Heart left ventricle (tissue), 16 donors: ENCODE results near the gene HDHD2. TPM values are rescaled to one million over a fixed set of nuclear protein-coding genes. Genes with fewer than 3 reads are reported as not detected.

Source experiments
- ATAC-seq, 4 donors: fragments of 200-7000 bp; cut with Tn5 transposase; one replicate each; pipeline ENCODE4 v1.9.1; 2020 to 2022; ENCODE audit warnings: moderate library complexity in 4 of 4, mild to moderate bottlenecking in 3 of 4, moderate number of reproducible peaks in 1 of 4
- DNase-seq, 5 donors: peaks; one replicate each; pipeline ENCODE4 v3.0.0-alpha.2; 2020
- H3K27ac ChIP-seq, 12 donors: fragments of 200-600 bp; sonication (generic) in 4 of 12; one replicate each; pipeline versions ENCODE4 v1.5.0 to v1.8.0; 2016 to 2022; ENCODE audit warnings: mild to moderate bottlenecking in 2 of 12
- H3K27me3 ChIP-seq, 9 donors: fragments of 200-600 bp; sonication (generic) in 2 of 9; one replicate each; pipeline versions ENCODE4 v1.5.1 to v1.8.0; 2016 to 2022; ENCODE audit warnings: mild to moderate bottlenecking in 3 of 9
- H3K36me3 ChIP-seq, 9 donors: fragments of 200-600 bp; sonication (generic) in 2 of 9; one replicate each; pipeline versions ENCODE4 v1.5.0 to v1.8.0; 2018 to 2022; ENCODE audit warnings: mild to moderate bottlenecking in 2 of 9
- H3K4me1 ChIP-seq, 12 donors: fragments of 200-600 bp; sonication (generic) in 4 of 12; one replicate each; pipeline versions ENCODE4 v1.5.0 to v1.8.0; 2016 to 2022; ENCODE audit warnings: mild to moderate bottlenecking in 3 of 12
- H3K4me3 ChIP-seq, 12 donors: fragments of 200-600 bp; sonication (generic) in 4 of 12; one replicate each; pipeline versions ENCODE4 v1.5.0 to v1.8.0; 2017 to 2022; ENCODE audit warnings: mild to moderate bottlenecking in 9 of 12, moderate library complexity in 4 of 12
- H3K9me3 ChIP-seq, 12 donors: fragments of 200-600 bp; sonication (generic) in 4 of 12; one replicate each; pipeline versions ENCODE4 v1.5.0 to v1.8.0; 2016 to 2022; ENCODE audit warnings: mild to moderate bottlenecking in 1 of 12
- POLR2A ChIP-seq, 2 donors: fragments of 450-650 bp; IDR thresholded peaks; one replicate each; pipeline ENCODE4 v1.6.1; 2017; ENCODE audit warnings: antibody characterized with exemption in 2 of 2, mild to moderate bottlenecking in 2 of 2, moderate library complexity in 2 of 2
- WGBS, 4 donors: extraction: QIAGEN DNeasy Blood & Tissue Kit in 2 of 4; methylation state at CpG; one replicate each; pipeline versions ENCODE4 v1.1.5 to v1.1.7; 2013 to 2018; 5-methylcytosine and 5-hydroxymethylcytosine counted together
- intact Hi-C, 10 donors: fragments of 100-400 bp; cut with DNase I; formaldehyde crosslinking; loops; one replicate each; pipeline versions ENCODE4 v1.11.1 to v1.14.2; 2022
- polyA plus RNA-seq, 2 donors: library from polyadenylated mRNA; stranded (reverse); fragments of 200-250 nt; gene quantifications; one replicate each; pipeline ENCODE4 v1.2.3, GENCODE V29; 2013
- total RNA-seq, 9 donors: library from RNA; depleted of rRNA in 2 of 9; stranded (reverse); fragments of >200 nt in 2 of 9; fragmentation: NEBNext Ultra II Directional in 3 of 9; extraction: Animal tissue kit (Norgen Biotek cat#: 25700) in 3 of 9; gene quantifications; one replicate each; pipeline versions ENCODE4 v1.1.0 to v1.2.4, GENCODE V29; 2016 to 2023
- TF ChIP-seq, protein P1 (sequence below), 12 donors: fragments of 200-600 bp; sonication (generic) in 4 of 12; IDR thresholded peaks; one replicate each; pipeline versions ENCODE4 v1.5.0 to v1.8.0; 2018 to 2022; ENCODE audit warnings: antibody characterized with exemption in 12 of 12, mild to moderate bottlenecking in 5 of 12
- donor health status: ischemic (EF 13 %, LVEDD 7.1; RV severe dilation, severe dysfunction).
- donor health status: healthy with polysubstance abuse.
- donor health status: DM: no; HTN: yes; CAD: no.
- donor health status: DM: no; HTN: no; CAD: no.
- donor health status: ischemic (EF 25% LVEDD 6.9; RV normal size, moderate dysfunction).
- donor health status: ischemic (EF 25% LVEDD 5.7; RV mildly dilated, moderate dysfunction).
- donor health status: healthy.
- donor health status: DM: yes; HTN: yes; CAD: no.
- donor health status: ischemic (EF 35%, LVEDD 5.7; RV mildly dilated, moderate dysfunction).
- donor health status: nonischemic (EF 11% LVEDD 7.7; RV severe dilation, severe dysfunction).
- donor health status: DM: yes; HTN: yes; CAD: no.
- donor health status: PGD.
- donor health status: ischemic (EF 29% LVEDD 5.4; RV normal size, mild dysfunction).
- donor health status: nonischemic (EF 23%, LVEDD 6.1; RV moderate dilation, normal function).

The HDHD2 gene
- total and polyA plus RNA-seq, 11 donors: 15.8 to 50.8 (median 38.0) TPM

DNA sequence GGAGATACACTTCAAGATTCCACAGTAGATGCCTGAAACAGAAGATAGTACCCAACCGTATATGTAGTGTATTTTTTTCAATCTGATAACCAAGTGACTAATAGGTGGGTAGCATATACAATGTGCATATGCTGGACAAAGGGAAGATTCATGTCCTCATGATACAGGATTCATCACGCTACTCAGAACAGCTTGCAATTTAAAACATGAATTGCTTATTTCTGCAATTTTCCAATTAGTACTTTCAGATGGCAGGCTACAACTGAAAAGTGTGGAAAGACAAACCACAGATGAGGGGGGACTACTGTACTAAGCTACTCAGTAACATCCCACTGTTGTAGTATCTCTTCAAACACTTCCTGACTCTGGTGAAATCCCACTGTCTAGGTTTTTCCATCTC is 22.2 kb upstream of the HDHD2 start:
- intact Hi-C loops: loop anchor here in 1 of 10 donors (10.0 kb wide), 1 partner anchor 832 kb away; no protein-coding TSS in a partner anchor
- Histone ChIP-seq H3K27me3 (no peaks in the 10 kb centered on the region), H3K4me1 (peaks cover 3 to 39% (median 16%) of the 10 kb centered on the region in 12 donors), H3K9me3 (no peaks in the 10 kb centered on the region), H3K36me3 (no peaks in the 10 kb centered on the region), H3K4me3 (no peak overlapping the region), H3K27ac (no peak overlapping the region)
- no peak for DNase-seq
- WGBS, 4 donors: 70 to 80% (median 75%) methylated on average over 2 of the region's 2 CpGs
- TF ChIP-seq, protein P1, sequence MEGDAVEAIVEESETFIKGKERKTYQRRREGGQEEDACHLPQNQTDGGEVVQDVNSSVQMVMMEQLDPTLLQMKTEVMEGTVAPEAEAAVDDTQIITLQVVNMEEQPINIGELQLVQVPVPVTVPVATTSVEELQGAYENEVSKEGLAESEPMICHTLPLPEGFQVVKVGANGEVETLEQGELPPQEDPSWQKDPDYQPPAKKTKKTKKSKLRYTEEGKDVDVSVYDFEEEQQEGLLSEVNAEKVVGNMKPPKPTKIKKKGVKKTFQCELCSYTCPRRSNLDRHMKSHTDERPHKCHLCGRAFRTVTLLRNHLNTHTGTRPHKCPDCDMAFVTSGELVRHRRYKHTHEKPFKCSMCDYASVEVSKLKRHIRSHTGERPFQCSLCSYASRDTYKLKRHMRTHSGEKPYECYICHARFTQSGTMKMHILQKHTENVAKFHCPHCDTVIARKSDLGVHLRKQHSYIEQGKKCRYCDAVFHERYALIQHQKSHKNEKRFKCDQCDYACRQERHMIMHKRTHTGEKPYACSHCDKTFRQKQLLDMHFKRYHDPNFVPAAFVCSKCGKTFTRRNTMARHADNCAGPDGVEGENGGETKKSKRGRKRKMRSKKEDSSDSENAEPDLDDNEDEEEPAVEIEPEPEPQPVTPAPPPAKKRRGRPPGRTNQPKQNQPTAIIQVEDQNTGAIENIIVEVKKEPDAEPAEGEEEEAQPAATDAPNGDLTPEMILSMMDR (IDR thresholded peaks at IDR 0.05): no peak
- no peak for TF ChIP-seq POLR2A (IDR thresholded peaks at IDR 0.05)
- no peak for ATAC-seq

DNA sequence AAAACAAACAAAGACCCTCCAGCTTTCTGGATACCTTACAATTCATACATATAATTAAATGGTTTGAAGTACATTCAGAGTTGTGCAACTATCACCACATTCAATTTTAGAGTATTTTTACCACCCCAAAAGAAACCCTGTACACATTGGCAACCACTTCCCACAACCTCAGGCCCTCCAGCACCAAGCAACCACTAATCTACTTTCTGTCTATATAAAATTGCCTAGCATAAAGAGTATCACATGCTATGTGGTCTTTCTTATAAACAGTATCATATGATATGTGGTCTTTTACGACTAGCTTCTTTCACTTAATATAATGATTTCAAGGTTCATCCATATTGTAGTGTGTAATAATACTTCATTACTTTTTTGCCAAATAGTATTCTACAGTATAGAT is 18.6 kb upstream of the HDHD2 start:
- Histone ChIP-seq H3K4me3 (no peak overlapping the region), H3K36me3 (peaks cover 0 to 6% (median 0%) of the 10 kb centered on the region in 9 donors), H3K4me1 (peaks cover 0 to 37% (median 10%) of the 10 kb centered on the region in 12 donors), H3K9me3 (no peaks in the 10 kb centered on the region), H3K27ac (no peak overlapping the region), H3K27me3 (no peaks in the 10 kb centered on the region)
- ATAC-seq (no peak), DNase-seq (no peak)
- intact Hi-C loops: no loop called here
- TF ChIP-seq, protein P1 (IDR thresholded peaks at IDR 0.05): no peak
- no peak for TF ChIP-seq POLR2A (IDR thresholded peaks at IDR 0.05)
- WGBS, 4 donors: 87 to 95% (median 89%) methylated on average over 1 of the region's 1 CpG

DNA sequence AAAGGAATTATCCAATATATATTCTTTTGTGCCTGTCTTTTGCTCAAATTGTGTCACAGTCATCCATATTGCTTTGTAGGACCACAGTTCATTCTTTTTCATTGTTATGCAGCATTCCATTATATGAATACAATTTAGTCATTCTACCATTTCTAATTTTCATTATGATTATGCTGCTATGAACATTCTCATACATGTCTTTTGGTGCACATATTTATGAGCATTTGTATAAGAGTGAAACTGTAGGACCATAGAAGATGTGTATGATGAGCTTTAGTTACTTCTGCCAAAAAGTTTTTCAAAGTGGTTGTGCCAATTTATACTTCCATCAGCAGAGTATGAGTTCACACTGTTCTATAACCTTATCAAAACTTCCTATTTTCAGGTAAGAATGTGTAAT is 18.2 kb upstream of the HDHD2 start:
- TF ChIP-seq, protein P1 (IDR thresholded peaks at IDR 0.05): no peak
- no peak for TF ChIP-seq POLR2A (IDR thresholded peaks at IDR 0.05)
- no peaks in the 10 kb centered on the region for H3K27me3 ChIP-seq
- no peaks in the 10 kb centered on the region for H3K9me3 ChIP-seq
- peaks cover 0 to 36% (median 7%) of the 10 kb centered on the region in 12 donors for H3K4me1 ChIP-seq
- intact Hi-C loops: no loop called here
- DNase-seq (no peak), ATAC-seq (no peak)
- no peak overlapping the region for H3K27ac ChIP-seq
- H3K36me3 ChIP-seq: peaks cover 0 to 6% (median 0%) of the 10 kb centered on the region in 9 donors
- no peak overlapping the region for H3K4me3 ChIP-seq

DNA sequence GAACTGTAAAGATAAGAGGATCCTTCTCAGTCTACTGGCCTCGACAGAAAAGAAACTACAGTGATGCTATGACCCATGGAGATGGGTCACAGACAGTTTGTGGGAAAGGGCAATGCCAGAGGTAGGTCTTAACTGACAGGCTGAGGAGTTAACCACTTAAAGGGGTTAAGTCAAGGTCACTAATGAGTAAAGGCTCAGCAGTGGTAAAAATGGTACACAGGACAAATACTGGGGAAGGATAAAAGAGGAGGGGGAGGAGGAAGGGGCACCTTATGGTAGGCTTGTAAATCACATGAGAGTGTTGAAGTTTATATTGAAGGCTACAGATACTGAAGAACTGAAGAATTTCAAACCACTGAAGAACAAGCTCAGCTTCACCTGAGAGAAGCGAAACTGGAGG is 16.0 kb upstream of the HDHD2 start:
- no peak for TF ChIP-seq POLR2A (IDR thresholded peaks at IDR 0.05)
- TF ChIP-seq, protein P1 (IDR thresholded peaks at IDR 0.05): no peak
- WGBS, 4 donors: 76 to 77% (median 76%) methylated on average over 2 of the region's 2 CpGs
- no peak overlapping the region for H3K4me3 ChIP-seq
- ATAC-seq (no peak), DNase-seq (no peak)
- peaks cover 0 to 26% (median 3%) of the 10 kb centered on the region in 12 donors for H3K4me1 ChIP-seq
- intact Hi-C loops: no loop called here
- no peak overlapping the region for H3K27ac ChIP-seq
- peaks cover 0 to 6% (median 0%) of the 10 kb centered on the region in 9 donors for H3K36me3 ChIP-seq
- no peaks in the 10 kb centered on the region for H3K9me3 ChIP-seq
- H3K27me3 ChIP-seq: no peaks in the 10 kb centered on the region
